Measurements from ENCODE around the gene UGT2A2.

DNA sequence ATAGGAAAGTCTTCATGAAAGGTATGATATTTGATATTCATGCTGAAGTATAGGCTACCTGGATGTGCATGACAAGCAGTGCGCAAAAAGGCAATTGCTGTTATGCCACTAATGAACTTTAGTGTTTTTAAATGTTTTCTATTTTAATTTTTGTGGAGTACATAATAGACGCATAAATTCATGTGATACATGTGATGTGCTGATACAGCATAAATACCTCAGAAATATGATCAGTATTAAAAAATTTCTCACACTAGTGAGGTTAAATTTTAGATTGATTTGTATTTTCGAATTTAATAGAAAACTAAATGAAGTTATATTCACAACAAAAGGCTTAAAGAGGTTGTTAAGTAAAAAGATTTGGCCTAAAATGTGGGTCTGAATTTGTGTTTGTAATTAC is 11.4 kb upstream of the UGT2A2 start:
- TF ChIP-seq, protein P1, sequence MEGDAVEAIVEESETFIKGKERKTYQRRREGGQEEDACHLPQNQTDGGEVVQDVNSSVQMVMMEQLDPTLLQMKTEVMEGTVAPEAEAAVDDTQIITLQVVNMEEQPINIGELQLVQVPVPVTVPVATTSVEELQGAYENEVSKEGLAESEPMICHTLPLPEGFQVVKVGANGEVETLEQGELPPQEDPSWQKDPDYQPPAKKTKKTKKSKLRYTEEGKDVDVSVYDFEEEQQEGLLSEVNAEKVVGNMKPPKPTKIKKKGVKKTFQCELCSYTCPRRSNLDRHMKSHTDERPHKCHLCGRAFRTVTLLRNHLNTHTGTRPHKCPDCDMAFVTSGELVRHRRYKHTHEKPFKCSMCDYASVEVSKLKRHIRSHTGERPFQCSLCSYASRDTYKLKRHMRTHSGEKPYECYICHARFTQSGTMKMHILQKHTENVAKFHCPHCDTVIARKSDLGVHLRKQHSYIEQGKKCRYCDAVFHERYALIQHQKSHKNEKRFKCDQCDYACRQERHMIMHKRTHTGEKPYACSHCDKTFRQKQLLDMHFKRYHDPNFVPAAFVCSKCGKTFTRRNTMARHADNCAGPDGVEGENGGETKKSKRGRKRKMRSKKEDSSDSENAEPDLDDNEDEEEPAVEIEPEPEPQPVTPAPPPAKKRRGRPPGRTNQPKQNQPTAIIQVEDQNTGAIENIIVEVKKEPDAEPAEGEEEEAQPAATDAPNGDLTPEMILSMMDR (IDR thresholded peaks at IDR 0.05; ENCODE audit: borderline replicate concordance, extremely low read depth, low read length, poor library complexity, severe bottlenecking), result no peak
- no peak for TF ChIP-seq EZH2 (IDR thresholded peaks at IDR 0.05; ENCODE audit: borderline replicate concordance, low read depth, low read length, severe bottlenecking)

Data from DND-41 (cell line).